RWPE1 (cell line): ENCODE results near the gene TRAF3.

ENCODE experiments used
- CTCF ChIA-PET: fragments of 350-600 bp; sonication (Branson Sonifier 250); formaldehyde crosslinking; extraction: SDS; loops from one replicate; lab custom pipeline; 2021; lab: Yijun Ruan, JAX
- POLR2A ChIA-PET: fragments of 400-600 bp; formaldehyde crosslinking; extraction: SDS; loops from one replicate; lab custom pipeline; 2020; ENCODE audit warnings: antibody characterized with exemption; ENCODE audit not compliant: low non-redundant PET; lab: Yijun Ruan, JAX
- DNase-seq: peaks from one replicate; pipeline ENCODE4 v3.0.0; 2012; ENCODE audit warnings: low spot score
- H3K27ac ChIP-seq: fragments of 450-650 bp; 2 replicates; pipeline ENCODE4 v1.5.1; 2017
- CTCF ChIP-seq: fragments of 450-650 bp; conservative IDR thresholded peaks from 2 replicates; pipeline ENCODE4 v1.5.1; 2017; ENCODE audit warnings: low read depth, mild to moderate bottlenecking

Gene TRAF3

DNA sequence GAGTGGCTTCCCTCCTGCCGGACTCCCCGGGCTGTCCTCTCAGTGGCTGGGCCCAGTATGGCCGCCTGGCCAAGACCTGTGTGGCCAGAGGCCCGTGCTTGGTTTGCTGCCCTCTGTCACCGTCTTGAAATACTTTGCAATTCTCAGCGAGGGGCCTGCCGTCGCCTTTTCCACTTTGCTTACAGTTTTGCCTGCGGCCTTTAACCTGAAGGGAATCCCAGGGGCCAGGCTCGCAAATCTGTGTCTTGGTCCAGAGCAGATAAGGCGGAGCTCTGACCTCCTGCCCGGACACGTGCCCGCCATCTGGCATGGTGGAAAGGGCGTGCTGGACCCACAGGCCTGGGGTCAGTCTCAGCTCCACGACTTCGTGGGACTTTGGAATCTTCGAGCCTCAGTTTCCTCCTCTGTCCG is 134.3 kb downstream of the TRAF3 start:
- no peak overlapping the region for H3K27ac ChIP-seq
- ChIA-PET CTCF (no interaction called here), POLR2A (no interaction called here)
- no peak for DNase-seq
- TF ChIP-seq CTCF, result no peak

GRCh38 chr14:102911991-102912761 is 134.9 kb downstream of the TRAF3 start:
- POLR2A ChIA-PET, result no interaction called here
- no peak for DNase-seq
- CTCF ChIA-PET, result no interaction called here
- no peak overlapping the region for H3K27ac ChIP-seq
- no peak for TF ChIP-seq CTCF

DNA sequence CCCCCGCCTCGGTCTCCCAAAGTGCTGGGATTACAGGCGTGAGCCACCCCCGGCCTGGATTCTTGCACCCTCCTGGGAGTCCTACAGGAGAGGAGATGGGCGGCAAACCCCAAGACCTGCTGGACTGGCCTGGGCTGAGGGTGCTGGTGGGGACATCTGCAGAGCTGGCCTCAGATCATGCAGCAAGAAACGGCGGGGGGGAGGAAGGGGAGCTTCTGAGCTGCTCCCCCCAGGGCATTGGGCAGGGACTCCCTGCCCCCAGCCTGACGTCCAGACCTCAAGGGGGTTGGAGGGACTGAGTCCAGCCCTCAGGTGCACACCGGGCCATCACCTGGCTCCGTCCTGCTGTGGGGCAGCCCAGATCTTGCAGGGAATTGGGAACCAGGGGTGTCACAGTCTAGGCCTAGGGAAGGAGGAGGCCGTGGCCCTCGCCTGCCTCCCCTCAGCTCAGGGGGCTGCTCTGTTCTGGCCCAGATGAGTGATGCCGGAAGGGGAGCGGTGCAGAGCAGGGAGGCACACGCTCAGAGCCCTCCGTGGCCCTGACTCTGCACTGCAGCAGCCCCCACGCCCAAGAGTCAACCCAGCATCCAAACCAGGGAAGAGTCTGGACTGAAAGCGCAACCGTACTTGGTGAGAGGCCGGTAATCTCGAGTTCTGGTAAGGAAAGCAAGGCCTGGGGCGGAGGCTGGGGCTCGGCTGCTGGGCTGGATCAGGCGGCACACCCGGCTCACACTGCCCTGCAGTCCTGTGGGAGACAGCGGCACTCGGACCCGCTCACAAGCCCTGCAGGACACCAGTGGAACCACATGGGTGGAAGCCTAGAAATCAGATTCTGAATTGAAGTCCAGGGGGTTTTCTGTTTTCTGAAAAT is 136.3 kb downstream of the TRAF3 start:
- TF ChIP-seq CTCF, result no peak
- ChIA-PET CTCF (no interaction called here), POLR2A (no interaction called here)
- DNase-seq, result no peak
- H3K27ac ChIP-seq, result no peak overlapping the region

- POLR2A ChIA-PET, result no interaction called here
- CTCF ChIA-PET, result interaction anchor here (0.5 to 0.7 kb wide), 2 partner anchors 325 to 378 kb away, joined by 3 read pairs; no protein-coding TSS in a partner anchor
- no peak for TF ChIP-seq CTCF
- DNase-seq, result no peak
- no peak overlapping the region for H3K27ac ChIP-seq
Observed at GRCh38 chr14:102914474-102915291, 137.4 kb downstream of the TRAF3 start.

GRCh38 chr14:102915292-102916110 is 138.3 kb downstream of the TRAF3 start:
- no peak for TF ChIP-seq CTCF
- CTCF ChIA-PET, result interaction anchor here (0.6 to 0.7 kb wide), 2 partner anchors 73 to 377 kb away, joined by 3 read pairs; no protein-coding TSS in a partner anchor
- H3K27ac ChIP-seq, result no peak overlapping the region
- no peak for DNase-seq
- POLR2A ChIA-PET, result no interaction called here
